Activated CD4-positive, alpha-beta T cell treated with anti-CD3 and anti-CD28 coated beads, Interleukin-2, amount 10 ng/mL, durations not matched to agents 24 days and 14 days (primary cell): ENCODE measurements around the gene FAM156A. TPM values are rescaled to one million over a fixed set of nuclear protein-coding genes. Genes with fewer than 3 reads are reported as not detected.
"Not testable (repeated sequence)": the region's sequence is repeated elsewhere in the genome, so short reads cannot be mapped to it uniquely, and the experiment has no call there.

Experiments used
- DNase-seq: peaks from one replicate; pipeline ENCODE4 v3.0.0; 2022
- H3K27ac Mint-ChIP-seq: one replicate; pipeline ENCODE4 v1.8.0; 2022; ENCODE audit warnings: mild to moderate bottlenecking, mixed read lengths
- H3K27me3 Mint-ChIP-seq: one replicate; pipeline ENCODE4 v1.8.0; 2022; ENCODE audit warnings: mixed read lengths
- H3K36me3 Mint-ChIP-seq: one replicate; pipeline ENCODE4 v1.8.0; 2022; ENCODE audit warnings: low read depth, mild to moderate bottlenecking, mixed read lengths
- H3K4me1 Mint-ChIP-seq: one replicate; pipeline ENCODE4 v1.8.0; 2021; ENCODE audit warnings: mixed read lengths
- H3K4me3 Mint-ChIP-seq: one replicate; pipeline ENCODE4 v1.8.0; 2022; ENCODE audit warnings: mild to moderate bottlenecking, moderate library complexity, mixed read lengths
- H3K9me3 Mint-ChIP-seq: one replicate; pipeline ENCODE4 v1.8.0; 2021; ENCODE audit warnings: mixed read lengths
- intact Hi-C: fragments of 100-400 bp; cut with micrococcal nuclease; formaldehyde crosslinking; loops from one replicate; pipeline ENCODE4 v1.15.1; 2023
- total RNA-seq: library from RNA; stranded (reverse); gene quantifications from 2 replicates; pipeline ENCODE4 v1.2.3, GENCODE V29; 2022

FAM156A gene
- total RNA-seq, 1 donor from 2014 or later: 28.3 TPM

GRCh38 chrX:52983321-52984000, 25.1 kb upstream of the FAM156A start:
- Mint-ChIP-seq H3K4me3 (no peak overlapping the region), H3K27me3 (no peaks in the 10 kb centered on the region), H3K27ac (no peak overlapping the region), H3K4me1 (no peaks in the 10 kb centered on the region), H3K36me3 (no peaks in the 10 kb centered on the region), H3K9me3 (no peaks in the 10 kb centered on the region)
- intact Hi-C loops: no loop called here
- no peak for DNase-seq

- Mint-ChIP-seq H3K27ac (no peak overlapping the region), H3K36me3 (no peaks in the 10 kb centered on the region), H3K27me3 (no peaks in the 10 kb centered on the region), H3K4me1 (no peaks in the 10 kb centered on the region), H3K4me3 (no peak overlapping the region), H3K9me3 (no peaks in the 10 kb centered on the region)
- DNase-seq: no peak
- intact Hi-C loops: no loop called here
These were observed 21.7 kb upstream of the FAM156A start for GRCh38 chrX:52979993-52980392.

GRCh38 chrX:52979568-52979967, 21.2 kb upstream of the FAM156A start:
- Mint-ChIP-seq H3K27me3 (no peaks in the 10 kb centered on the region), H3K4me1 (no peaks in the 10 kb centered on the region), H3K27ac (no peak overlapping the region), H3K9me3 (no peaks in the 10 kb centered on the region), H3K4me3 (no peak overlapping the region), H3K36me3 (no peaks in the 10 kb centered on the region)
- DNase-seq: no peak
- intact Hi-C loops: no loop called here

DNA sequence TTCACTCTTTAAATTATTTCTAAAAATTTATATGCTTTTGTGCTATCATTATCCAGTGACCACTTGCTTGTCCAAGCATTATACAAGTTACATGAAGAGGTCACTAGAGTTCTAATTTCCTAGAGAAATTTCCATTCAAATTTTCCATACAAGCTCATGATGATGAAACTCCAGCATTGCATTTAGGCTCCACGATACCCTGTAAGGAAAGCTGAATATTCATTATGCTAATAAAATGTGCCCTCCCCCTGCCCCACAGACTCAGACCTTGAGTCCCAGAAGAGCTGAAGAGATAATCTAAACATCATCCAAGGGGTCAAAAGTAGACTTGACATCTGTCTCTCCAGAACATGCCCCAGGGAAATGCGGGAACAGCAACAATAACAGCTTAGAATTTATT, 19.6 kb upstream of the FAM156A start:
- DNase-seq: no peak
- intact Hi-C loops: no loop called here
- no peaks in the 10 kb centered on the region for H3K4me1 Mint-ChIP-seq
- H3K4me3 Mint-ChIP-seq: no peak overlapping the region
- no peak overlapping the region for H3K27ac Mint-ChIP-seq
- H3K9me3 Mint-ChIP-seq: no peaks in the 10 kb centered on the region
- H3K36me3 Mint-ChIP-seq: no peaks in the 10 kb centered on the region
- no peaks in the 10 kb centered on the region for H3K27me3 Mint-ChIP-seq

DNA sequence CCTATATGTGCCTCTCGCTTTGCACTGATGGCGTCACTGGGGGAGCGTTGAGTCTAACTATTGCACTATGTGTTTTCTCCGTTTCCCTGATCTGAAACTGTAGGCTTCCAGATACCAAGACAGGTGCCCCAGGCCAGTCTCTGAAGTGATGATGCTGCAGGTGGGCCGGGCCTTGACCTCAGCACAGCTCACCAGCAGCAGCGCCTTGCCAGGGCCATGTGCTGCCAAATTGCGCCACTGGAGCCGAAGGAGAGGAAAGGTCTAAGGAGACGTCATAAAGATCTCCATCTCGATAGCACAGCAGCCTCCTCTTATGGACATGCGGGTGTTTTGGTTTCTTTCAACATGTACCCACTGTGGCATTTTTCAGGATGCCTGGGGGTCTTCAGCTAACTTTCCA, 17.3 kb upstream of the FAM156A start:
- H3K27ac Mint-ChIP-seq, H3K27me3 Mint-ChIP-seq, H3K9me3 Mint-ChIP-seq, H3K4me3 Mint-ChIP-seq, H3K36me3 Mint-ChIP-seq, intact Hi-C loops, H3K4me1 Mint-ChIP-seq, DNase-seq: not testable (repeated sequence)

- H3K27me3 Mint-ChIP-seq, H3K9me3 Mint-ChIP-seq, intact Hi-C loops, H3K4me3 Mint-ChIP-seq, DNase-seq, H3K27ac Mint-ChIP-seq, H3K36me3 Mint-ChIP-seq, H3K4me1 Mint-ChIP-seq: not testable (repeated sequence)
These were observed 16.1 kb upstream of the FAM156A start for GRCh38 chrX:52974336-52974992.

DNA sequence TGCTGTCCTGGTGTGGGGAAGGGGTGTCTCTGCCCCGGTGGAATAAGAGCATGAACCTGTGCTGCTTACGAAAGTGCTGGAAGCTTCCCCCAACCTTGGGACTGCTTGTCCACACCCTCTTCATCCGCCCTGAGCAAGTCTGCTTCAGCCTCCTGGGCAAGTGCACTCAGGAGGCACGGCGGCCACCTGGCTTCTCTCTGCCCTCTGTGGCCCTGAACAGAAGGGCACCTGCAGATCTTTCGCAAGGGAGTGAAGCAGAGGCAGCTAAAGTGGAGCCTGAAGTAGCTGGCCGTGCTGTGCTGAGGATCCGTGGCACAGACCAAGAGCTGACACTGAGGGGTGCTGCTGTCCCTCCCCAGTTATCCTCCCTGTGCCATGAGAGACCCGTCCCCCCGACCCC, 9.6 kb upstream of the FAM156A start:
- intact Hi-C loops, DNase-seq, H3K27ac Mint-ChIP-seq, H3K36me3 Mint-ChIP-seq, H3K4me1 Mint-ChIP-seq, H3K4me3 Mint-ChIP-seq, H3K27me3 Mint-ChIP-seq, H3K9me3 Mint-ChIP-seq: not testable (repeated sequence)

DNA sequence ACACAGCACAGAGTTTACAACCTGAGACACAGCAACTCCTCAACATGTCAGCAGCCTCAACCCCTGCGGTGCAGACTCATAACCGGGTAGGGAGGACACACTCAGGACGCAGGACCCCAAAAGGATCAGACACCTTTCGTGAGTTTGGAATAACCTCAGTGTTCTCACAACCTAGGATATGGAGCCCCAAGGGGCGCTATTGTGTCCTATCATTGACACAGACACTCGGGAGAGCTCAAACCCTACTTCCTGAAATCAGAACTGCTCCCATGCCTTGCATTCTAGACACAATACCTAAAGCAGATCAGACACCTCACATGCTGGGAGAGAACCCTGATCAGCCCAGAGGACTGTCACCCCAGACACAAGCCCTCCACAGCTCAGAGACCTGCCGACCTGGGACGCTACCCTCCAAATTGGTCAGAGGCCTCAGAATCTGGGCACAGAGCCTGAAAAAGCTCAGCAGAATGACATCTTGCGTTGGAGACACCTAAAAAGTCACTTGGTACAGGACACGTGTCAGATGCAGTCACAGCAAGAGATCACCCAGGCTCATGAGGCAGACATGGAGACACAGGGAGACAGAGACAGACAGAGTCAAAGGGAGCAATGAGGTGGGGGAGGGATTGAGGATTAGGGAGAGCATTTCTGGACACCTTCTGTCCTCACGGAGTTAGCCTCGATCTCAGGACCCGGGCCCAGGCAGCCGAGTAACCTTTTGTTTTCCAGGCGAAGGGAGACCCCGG, 8.8 kb upstream of the FAM156A start:
- not testable (repeated sequence) for H3K4me3 Mint-ChIP-seq

GRCh38 chrX:52958961-52959360, 643 bp upstream of the FAM156A start:
- H3K4me3 Mint-ChIP-seq, H3K9me3 Mint-ChIP-seq, H3K27me3 Mint-ChIP-seq, DNase-seq, intact Hi-C loops, H3K27ac Mint-ChIP-seq, H3K4me1 Mint-ChIP-seq, H3K36me3 Mint-ChIP-seq: not testable (repeated sequence)

More for the DNA sequence above, 8.8 kb upstream of the FAM156A start:
- DNase-seq, H3K4me1 Mint-ChIP-seq, H3K36me3 Mint-ChIP-seq, H3K27me3 Mint-ChIP-seq, H3K9me3 Mint-ChIP-seq, H3K27ac Mint-ChIP-seq, intact Hi-C loops: not testable (repeated sequence)

GRCh38 chrX:52949884-52950283, 8.4 kb downstream of the FAM156A start:
- H3K4me1 Mint-ChIP-seq, H3K4me3 Mint-ChIP-seq, intact Hi-C loops, H3K27me3 Mint-ChIP-seq, H3K27ac Mint-ChIP-seq, H3K36me3 Mint-ChIP-seq, DNase-seq, H3K9me3 Mint-ChIP-seq: not testable (repeated sequence)

DNA sequence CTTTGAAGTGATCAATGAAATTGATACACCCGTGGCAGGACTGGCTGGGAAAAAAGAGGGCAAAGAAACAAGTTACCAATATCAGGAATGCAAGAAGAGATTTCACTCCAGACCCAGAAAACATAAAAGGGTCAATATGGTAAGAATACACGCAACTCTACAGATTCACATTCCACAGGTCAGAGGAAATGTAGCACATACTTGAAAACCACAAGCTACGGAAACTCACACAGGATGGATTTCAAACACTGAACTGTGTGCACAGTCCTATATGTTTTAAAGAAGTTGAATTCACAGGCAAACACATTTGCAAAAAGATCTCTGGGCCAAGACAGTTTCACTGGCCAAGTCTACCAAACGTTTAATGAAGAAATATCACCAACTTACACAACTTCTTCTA, 9.0 kb downstream of the FAM156A start:
- H3K27ac Mint-ChIP-seq, H3K4me3 Mint-ChIP-seq, intact Hi-C loops, H3K27me3 Mint-ChIP-seq, H3K9me3 Mint-ChIP-seq, DNase-seq, H3K4me1 Mint-ChIP-seq, H3K36me3 Mint-ChIP-seq: not testable (repeated sequence)

- H3K27ac Mint-ChIP-seq, H3K4me1 Mint-ChIP-seq, H3K4me3 Mint-ChIP-seq, intact Hi-C loops, H3K36me3 Mint-ChIP-seq, DNase-seq, H3K27me3 Mint-ChIP-seq, H3K9me3 Mint-ChIP-seq: not testable (repeated sequence)
These were observed 10.1 kb downstream of the FAM156A start for GRCh38 chrX:52948265-52948664.

GRCh38 chrX:52947501-52947900, 10.8 kb downstream of the FAM156A start:
- H3K4me1 Mint-ChIP-seq, H3K27me3 Mint-ChIP-seq, DNase-seq, intact Hi-C loops, H3K36me3 Mint-ChIP-seq, H3K9me3 Mint-ChIP-seq, H3K4me3 Mint-ChIP-seq, H3K27ac Mint-ChIP-seq: not testable (repeated sequence)

- H3K27me3 Mint-ChIP-seq, intact Hi-C loops: not testable (repeated sequence)
These were observed 12.4 kb downstream of the FAM156A start for GRCh38 chrX:52945838-52946494.

More at GRCh38 chrX:52945838-52946494, 12.4 kb downstream of the FAM156A start:
- not testable (repeated sequence) for H3K4me3 Mint-ChIP-seq, DNase-seq, H3K9me3 Mint-ChIP-seq, H3K27ac Mint-ChIP-seq, H3K36me3 Mint-ChIP-seq, H3K4me1 Mint-ChIP-seq
